ENCODE measurements around the gene DUOXA1. TPM values are rescaled to one million over a fixed set of nuclear protein-coding genes. Genes with fewer than 3 reads are reported as not detected.

The DUOXA1 gene
- total and polyA plus RNA-seq, 2 of the 4 experiments (the other 2 are of a cell fraction): 0.02 TPM; not detected in 1

DNA sequence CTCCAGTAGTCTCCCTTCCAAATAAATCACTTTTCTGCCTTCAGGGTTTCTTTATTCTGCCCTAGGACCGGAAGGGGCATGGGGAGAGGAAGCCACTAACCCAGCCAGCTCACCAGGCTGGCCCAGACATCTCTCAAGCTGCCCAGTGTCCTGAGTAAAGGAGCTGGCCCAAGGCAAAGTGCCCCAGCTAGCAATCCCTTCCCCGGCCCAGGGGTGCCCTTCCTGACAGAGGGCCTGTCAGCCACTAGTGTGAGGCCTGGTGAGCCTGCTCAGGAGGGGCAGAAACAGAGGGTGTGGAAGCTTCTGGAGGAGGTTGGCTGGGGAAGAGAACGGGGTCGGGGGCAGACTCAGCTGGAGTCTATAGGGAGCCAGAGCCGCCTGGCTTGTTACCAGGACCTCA, 35.9 kb upstream of the DUOXA1 start:
- WGBS, 2 experiments (ENCODE audit: extremely low coverage in 2 of 2, insufficient read length in 1 of 2): no CpG with 5 or more reads among the region's 5 CpGs

More for the DNA sequence above, 35.9 kb upstream of the DUOXA1 start:
- H4K91ac ChIP-seq (ENCODE audit: insufficient read depth, low read depth, low read length): 0 out of 2 replicates have a peak overlapping the region, but pooled peaks have one; percentile 2
- no peak overlapping the region for H2AK9ac ChIP-seq (replicated peaks; ENCODE audit: low read depth, low read length, poor library complexity)
- intact Hi-C loops (cut with micrococcal nuclease): no loop called here
- no peak overlapping the region for H3K18ac ChIP-seq (ENCODE audit: low read depth, low read length)
- H2AK5ac ChIP-seq (ENCODE audit: low read depth, low read length): 0 out of 2 replicates have a peak overlapping the region, but pooled peaks have one; percentile 33
- TF ChIP-seq SMC3 (IDR thresholded peaks at IDR 0.05; ENCODE audit: low read depth, low read length) (no peak), NFE2L2 (IDR thresholded peaks at IDR 0.05; ENCODE audit: low read depth, low read length) (no peak), POLR2A (IDR thresholded peaks at IDR 0.05; ENCODE audit: low read depth, low read length) (no peak), RFX5 (IDR thresholded peaks at IDR 0.05; ENCODE audit: low read depth, low read length) (no peak), RCOR1 (IDR thresholded peaks at IDR 0.05; ENCODE audit: insufficient replicate concordance, low read length) (no peak), ELK1 (IDR thresholded peaks at IDR 0.05; ENCODE audit: borderline replicate concordance, low read depth, low read length) (no peak), FOS (IDR thresholded peaks at IDR 0.05; ENCODE audit: low read depth, low read length) (no peak), USF2 (IDR thresholded peaks at IDR 0.05; ENCODE audit: low read depth, low read length) (no peak), MXI1 (IDR thresholded peaks at IDR 0.05; ENCODE audit: borderline replicate concordance, low read depth, low read length) (no peak), CHD1 (IDR thresholded peaks at IDR 0.05; ENCODE audit: low read depth, low read length) (no peak), CEBPB (IDR thresholded peaks at IDR 0.05; ENCODE audit: low read depth, low read length) (no peak), MAZ (IDR thresholded peaks at IDR 0.05; ENCODE audit: borderline replicate concordance, low read depth, low read length) (no peak), MAFK (IDR thresholded peaks at IDR 0.05; ENCODE audit: low read depth, low read length) (no peak), RAD21 (IDR thresholded peaks at IDR 0.05; ENCODE audit: low read length) (no peak), BHLHE40 (IDR thresholded peaks at IDR 0.05; ENCODE audit: low read depth, low read length) (no peak)
- TF ChIP-seq, protein P1, sequence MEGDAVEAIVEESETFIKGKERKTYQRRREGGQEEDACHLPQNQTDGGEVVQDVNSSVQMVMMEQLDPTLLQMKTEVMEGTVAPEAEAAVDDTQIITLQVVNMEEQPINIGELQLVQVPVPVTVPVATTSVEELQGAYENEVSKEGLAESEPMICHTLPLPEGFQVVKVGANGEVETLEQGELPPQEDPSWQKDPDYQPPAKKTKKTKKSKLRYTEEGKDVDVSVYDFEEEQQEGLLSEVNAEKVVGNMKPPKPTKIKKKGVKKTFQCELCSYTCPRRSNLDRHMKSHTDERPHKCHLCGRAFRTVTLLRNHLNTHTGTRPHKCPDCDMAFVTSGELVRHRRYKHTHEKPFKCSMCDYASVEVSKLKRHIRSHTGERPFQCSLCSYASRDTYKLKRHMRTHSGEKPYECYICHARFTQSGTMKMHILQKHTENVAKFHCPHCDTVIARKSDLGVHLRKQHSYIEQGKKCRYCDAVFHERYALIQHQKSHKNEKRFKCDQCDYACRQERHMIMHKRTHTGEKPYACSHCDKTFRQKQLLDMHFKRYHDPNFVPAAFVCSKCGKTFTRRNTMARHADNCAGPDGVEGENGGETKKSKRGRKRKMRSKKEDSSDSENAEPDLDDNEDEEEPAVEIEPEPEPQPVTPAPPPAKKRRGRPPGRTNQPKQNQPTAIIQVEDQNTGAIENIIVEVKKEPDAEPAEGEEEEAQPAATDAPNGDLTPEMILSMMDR (conservative IDR thresholded peaks at IDR 0.05; ENCODE audit: low read depth, low read length): no peak
- DNase-seq: no peak
- peak overlapping the region; percentile 96 for H3K4ac ChIP-seq (ENCODE audit: low read depth, low read length)
- H4K5ac ChIP-seq (ENCODE audit: low read depth, low read length): no peak overlapping the region; the same call in 1 of the 2 replicates
- H4K8ac ChIP-seq (ENCODE audit: low read depth in 2 of 2, low read length in 2 of 2): peak overlapping the region; percentile 13 to 100; a peak in 1 of 4 replicates
- ChIA-PET POLR2A (ENCODE audit: unreplicated experiment) (no interaction called here), CTCF (no interaction called here)
- dilution Hi-C loops (cut with HindIII; ENCODE audit: low sequenced_read_pairs, unreplicated experiment): no loop called here
- H3K4me2 ChIP-seq (ENCODE audit: low read depth, low read length): no peak overlapping the region
- H4K20me1 ChIP-seq (ENCODE audit: insufficient read depth, low read length): no peaks in the 10 kb centered on the region; the same call in 1 of the 2 replicates
- no peak overlapping the region for H2BK5ac ChIP-seq (ENCODE audit: low read depth, low read length, poor library complexity, severe bottlenecking)
- no peak overlapping the region for H3K56ac ChIP-seq (ENCODE audit: extremely low read depth, insufficient read depth, low read length)
- peaks cover 8% of the 10 kb centered on the region for H3K4me1 ChIP-seq (ENCODE audit: control insufficient read depth, insufficient read depth, low read length)
- no peaks in the 10 kb centered on the region for H3K27me3 ChIP-seq (ENCODE audit: control insufficient read depth, insufficient read depth, low read length)
- no peak overlapping the region for H3K4me3 ChIP-seq (ENCODE audit: insufficient read depth, low read depth, low read length)
- ATAC-seq (ENCODE audit: low read depth): no peak
- H3K9me1 ChIP-seq (ENCODE audit: insufficient read depth, low read length): peaks cover 6% of the 10 kb centered on the region
- no peak overlapping the region for H3K23ac ChIP-seq (ENCODE audit: low read depth, low read length)
- in situ Hi-C loops (cut with MboI; ENCODE audit: low sequenced_read_pairs): no loop called here
- H2AFZ ChIP-seq (replicated peaks; ENCODE audit: low read length, poor library complexity): no peak overlapping the region
- H3K9ac ChIP-seq (ENCODE audit: low read depth, low read length): no peak overlapping the region
- no TSS peak for BruUV-seq (replicated peaks)
- H2BK15ac ChIP-seq (ENCODE audit: low read depth, low read length): no peak overlapping the region
- H3K14ac ChIP-seq (replicated peaks; ENCODE audit: low read depth, low read length): no peak overlapping the region; the same call in 1 of the 2 replicates
- no peak overlapping the region; the same call in 1 of the 2 replicates for H2BK120ac ChIP-seq (ENCODE audit: low read depth, low read length)
- H3K79me1 ChIP-seq (ENCODE audit: low read depth in 1 of 2, low read length in 2 of 2): peaks cover 5 to 20% of the 10 kb centered on the region in 2 experiments
- no peak overlapping the region for H2BK20ac ChIP-seq (ENCODE audit: low read depth, low read length)
- no peak overlapping the region for H3K27ac ChIP-seq (ENCODE audit: insufficient read depth, low read length)
- no peaks in the 10 kb centered on the region for H3K9me3 ChIP-seq (ENCODE audit: control insufficient read depth, insufficient read depth, low read length)
- no peaks in the 10 kb centered on the region for H3K36me3 ChIP-seq (ENCODE audit: control insufficient read depth, insufficient read depth, low read length)

All from IMR-90 (cell line).